K562 (cell line): ENCODE data around the gene RAPGEF5.

Experiments used
- EZH2 ChIP-seq: IDR thresholded peaks from 2 replicates; pipeline ENCODE4 v1.6.1; 2012; ENCODE audit warnings: low read depth, mild to moderate bottlenecking, inconsistent platforms, low read length, borderline replicate concordance
- FOXK1 ChIP-seq: sonication (generic); formaldehyde crosslinking; IDR thresholded peaks from 2 replicates; pipeline ENCODE4 v1.8.0; 2022; ENCODE audit warnings: missing genetic modification reagents, mild to moderate bottlenecking, borderline replicate concordance
- JUNB ChIP-seq: fragments of 450-650 bp; formaldehyde crosslinking; conservative IDR thresholded peaks from 2 replicates; pipeline ENCODE4 v1.4.0; 2020; ENCODE audit warnings: mild to moderate bottlenecking
- KAT7 ChIP-seq: sonication (generic); formaldehyde crosslinking; IDR thresholded peaks from 2 replicates; pipeline ENCODE4 v1.8.0; 2022; ENCODE audit warnings: missing genetic modification reagents, mild to moderate bottlenecking, borderline replicate concordance
- MAFF ChIP-seq: IDR thresholded peaks from 2 replicates; pipeline ENCODE4 v1.6.1; 2012; ENCODE audit warnings: low read length, improper control_type of control experiment
- MXI1 ChIP-seq: IDR thresholded peaks from 2 replicates; pipeline ENCODE4 v1.6.1; 2011; ENCODE audit warnings: low read depth, mild to moderate bottlenecking, improper control_type of control experiment, low read length
- POLR2A ChIP-seq: fragments of 450-650 bp; conservative IDR thresholded peaks from 2 replicates; pipeline ENCODE4 v1.6.1; 2016
- TF ChIP-seq, protein P1 (sequence below): sonication (generic); formaldehyde crosslinking; IDR thresholded peaks from 2 replicates; pipeline ENCODE4 v1.8.0; 2023; ENCODE audit warnings: missing genetic modification reagents, mild to moderate bottlenecking, borderline replicate concordance
- TF ChIP-seq, protein P2 (sequence below), 2 experiments: fragments of 450-650 bp in 1 of 2; IDR thresholded peaks; 2 replicates each; pipeline ENCODE4 v1.6.1; 2011 to 2017; ENCODE audit warnings: low read depth in 2 of 2, antibody characterized with exemption in 1 of 2, borderline replicate concordance in 1 of 2, low read length in 1 of 2, mild to moderate bottlenecking in 1 of 2, mixed read lengths in 1 of 2; ENCODE audit not compliant: control insufficient read depth in 1 of 2
- TF ChIP-seq, protein P3 (sequence below), 3 experiments: IDR thresholded peaks in 2 of 3; conservative IDR thresholded peaks in 1 of 3; 2 replicates each; pipeline ENCODE4 v1.5.1; 2011 to 2012; ENCODE audit warnings: low read length in 3 of 3, mild to moderate bottlenecking in 3 of 3, control low read depth in 2 of 3, improper control_type of control experiment in 1 of 3, inconsistent platforms in 1 of 3, low read depth in 1 of 3, mixed read lengths in 1 of 3, moderate library complexity in 1 of 3; ENCODE audit not compliant: insufficient read depth in 2 of 3
- TF ChIP-seq, protein P4 (sequence below): fragments of 450-650 bp; IDR thresholded peaks from 2 replicates; pipeline ENCODE4 v1.6.1; 2016; ENCODE audit warnings: low read depth

DNA sequence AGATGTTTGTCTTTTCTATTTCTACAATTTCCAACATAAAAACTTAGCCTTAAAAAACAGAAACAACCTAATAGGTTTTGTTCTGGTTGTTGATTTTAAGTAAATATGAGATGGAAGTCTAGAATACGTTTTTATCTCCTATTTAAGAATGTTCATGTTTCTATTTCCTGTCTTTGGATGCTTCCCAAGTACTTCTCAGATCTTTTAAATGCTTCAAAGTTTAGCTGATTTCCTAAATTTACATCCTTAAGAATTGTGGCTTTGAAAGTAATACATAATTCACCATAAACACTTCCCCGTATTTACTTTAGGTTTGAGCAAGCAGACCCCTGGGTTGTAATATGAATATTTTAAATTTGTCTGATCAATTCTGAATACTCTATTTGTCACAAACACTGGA, 70.5 kb downstream of the RAPGEF5 start:
- no peak for TF ChIP-seq FOXK1 (CRISPR knock-in tag)
- TF ChIP-seq MAFF, result no peak
- TF ChIP-seq POLR2A, result no peak
- TF ChIP-seq MXI1, result no peak
- no peak for TF ChIP-seq JUNB (CRISPR knock-in tag)
- TF ChIP-seq, protein P1, sequence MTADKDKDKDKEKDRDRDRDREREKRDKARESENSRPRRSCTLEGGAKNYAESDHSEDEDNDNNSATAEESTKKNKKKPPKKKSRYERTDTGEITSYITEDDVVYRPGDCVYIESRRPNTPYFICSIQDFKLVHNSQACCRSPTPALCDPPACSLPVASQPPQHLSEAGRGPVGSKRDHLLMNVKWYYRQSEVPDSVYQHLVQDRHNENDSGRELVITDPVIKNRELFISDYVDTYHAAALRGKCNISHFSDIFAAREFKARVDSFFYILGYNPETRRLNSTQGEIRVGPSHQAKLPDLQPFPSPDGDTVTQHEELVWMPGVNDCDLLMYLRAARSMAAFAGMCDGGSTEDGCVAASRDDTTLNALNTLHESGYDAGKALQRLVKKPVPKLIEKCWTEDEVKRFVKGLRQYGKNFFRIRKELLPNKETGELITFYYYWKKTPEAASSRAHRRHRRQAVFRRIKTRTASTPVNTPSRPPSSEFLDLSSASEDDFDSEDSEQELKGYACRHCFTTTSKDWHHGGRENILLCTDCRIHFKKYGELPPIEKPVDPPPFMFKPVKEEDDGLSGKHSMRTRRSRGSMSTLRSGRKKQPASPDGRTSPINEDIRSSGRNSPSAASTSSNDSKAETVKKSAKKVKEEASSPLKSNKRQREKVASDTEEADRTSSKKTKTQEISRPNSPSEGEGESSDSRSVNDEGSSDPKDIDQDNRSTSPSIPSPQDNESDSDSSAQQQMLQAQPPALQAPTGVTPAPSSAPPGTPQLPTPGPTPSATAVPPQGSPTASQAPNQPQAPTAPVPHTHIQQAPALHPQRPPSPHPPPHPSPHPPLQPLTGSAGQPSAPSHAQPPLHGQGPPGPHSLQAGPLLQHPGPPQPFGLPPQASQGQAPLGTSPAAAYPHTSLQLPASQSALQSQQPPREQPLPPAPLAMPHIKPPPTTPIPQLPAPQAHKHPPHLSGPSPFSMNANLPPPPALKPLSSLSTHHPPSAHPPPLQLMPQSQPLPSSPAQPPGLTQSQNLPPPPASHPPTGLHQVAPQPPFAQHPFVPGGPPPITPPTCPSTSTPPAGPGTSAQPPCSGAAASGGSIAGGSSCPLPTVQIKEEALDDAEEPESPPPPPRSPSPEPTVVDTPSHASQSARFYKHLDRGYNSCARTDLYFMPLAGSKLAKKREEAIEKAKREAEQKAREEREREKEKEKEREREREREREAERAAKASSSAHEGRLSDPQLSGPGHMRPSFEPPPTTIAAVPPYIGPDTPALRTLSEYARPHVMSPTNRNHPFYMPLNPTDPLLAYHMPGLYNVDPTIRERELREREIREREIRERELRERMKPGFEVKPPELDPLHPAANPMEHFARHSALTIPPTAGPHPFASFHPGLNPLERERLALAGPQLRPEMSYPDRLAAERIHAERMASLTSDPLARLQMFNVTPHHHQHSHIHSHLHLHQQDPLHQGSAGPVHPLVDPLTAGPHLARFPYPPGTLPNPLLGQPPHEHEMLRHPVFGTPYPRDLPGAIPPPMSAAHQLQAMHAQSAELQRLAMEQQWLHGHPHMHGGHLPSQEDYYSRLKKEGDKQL, result no peak
- TF ChIP-seq, protein P2, sequence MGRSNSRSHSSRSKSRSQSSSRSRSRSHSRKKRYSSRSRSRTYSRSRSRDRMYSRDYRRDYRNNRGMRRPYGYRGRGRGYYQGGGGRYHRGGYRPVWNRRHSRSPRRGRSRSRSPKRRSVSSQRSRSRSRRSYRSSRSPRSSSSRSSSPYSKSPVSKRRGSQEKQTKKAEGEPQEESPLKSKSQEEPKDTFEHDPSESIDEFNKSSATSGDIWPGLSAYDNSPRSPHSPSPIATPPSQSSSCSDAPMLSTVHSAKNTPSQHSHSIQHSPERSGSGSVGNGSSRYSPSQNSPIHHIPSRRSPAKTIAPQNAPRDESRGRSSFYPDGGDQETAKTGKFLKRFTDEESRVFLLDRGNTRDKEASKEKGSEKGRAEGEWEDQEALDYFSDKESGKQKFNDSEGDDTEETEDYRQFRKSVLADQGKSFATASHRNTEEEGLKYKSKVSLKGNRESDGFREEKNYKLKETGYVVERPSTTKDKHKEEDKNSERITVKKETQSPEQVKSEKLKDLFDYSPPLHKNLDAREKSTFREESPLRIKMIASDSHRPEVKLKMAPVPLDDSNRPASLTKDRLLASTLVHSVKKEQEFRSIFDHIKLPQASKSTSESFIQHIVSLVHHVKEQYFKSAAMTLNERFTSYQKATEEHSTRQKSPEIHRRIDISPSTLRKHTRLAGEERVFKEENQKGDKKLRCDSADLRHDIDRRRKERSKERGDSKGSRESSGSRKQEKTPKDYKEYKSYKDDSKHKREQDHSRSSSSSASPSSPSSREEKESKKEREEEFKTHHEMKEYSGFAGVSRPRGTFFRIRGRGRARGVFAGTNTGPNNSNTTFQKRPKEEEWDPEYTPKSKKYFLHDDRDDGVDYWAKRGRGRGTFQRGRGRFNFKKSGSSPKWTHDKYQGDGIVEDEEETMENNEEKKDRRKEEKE (IDR thresholded peaks at IDR 0.05; ENCODE audit: borderline replicate concordance in 1 of 2, control insufficient read depth in 1 of 2, low read depth in 2 of 2, low read length in 1 of 2), result no peak
- no peak for TF ChIP-seq EZH2
- TF ChIP-seq, protein P3, sequence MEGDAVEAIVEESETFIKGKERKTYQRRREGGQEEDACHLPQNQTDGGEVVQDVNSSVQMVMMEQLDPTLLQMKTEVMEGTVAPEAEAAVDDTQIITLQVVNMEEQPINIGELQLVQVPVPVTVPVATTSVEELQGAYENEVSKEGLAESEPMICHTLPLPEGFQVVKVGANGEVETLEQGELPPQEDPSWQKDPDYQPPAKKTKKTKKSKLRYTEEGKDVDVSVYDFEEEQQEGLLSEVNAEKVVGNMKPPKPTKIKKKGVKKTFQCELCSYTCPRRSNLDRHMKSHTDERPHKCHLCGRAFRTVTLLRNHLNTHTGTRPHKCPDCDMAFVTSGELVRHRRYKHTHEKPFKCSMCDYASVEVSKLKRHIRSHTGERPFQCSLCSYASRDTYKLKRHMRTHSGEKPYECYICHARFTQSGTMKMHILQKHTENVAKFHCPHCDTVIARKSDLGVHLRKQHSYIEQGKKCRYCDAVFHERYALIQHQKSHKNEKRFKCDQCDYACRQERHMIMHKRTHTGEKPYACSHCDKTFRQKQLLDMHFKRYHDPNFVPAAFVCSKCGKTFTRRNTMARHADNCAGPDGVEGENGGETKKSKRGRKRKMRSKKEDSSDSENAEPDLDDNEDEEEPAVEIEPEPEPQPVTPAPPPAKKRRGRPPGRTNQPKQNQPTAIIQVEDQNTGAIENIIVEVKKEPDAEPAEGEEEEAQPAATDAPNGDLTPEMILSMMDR (IDR thresholded peaks at IDR 0.05 in 2 of 3, conservative IDR thresholded peaks at IDR 0.05 in 1 of 3; ENCODE audit: insufficient read depth in 2 of 3, low read depth in 1 of 3, low read length in 3 of 3), result no peak
- TF ChIP-seq KAT7, result no peak
- TF ChIP-seq, protein P4, sequence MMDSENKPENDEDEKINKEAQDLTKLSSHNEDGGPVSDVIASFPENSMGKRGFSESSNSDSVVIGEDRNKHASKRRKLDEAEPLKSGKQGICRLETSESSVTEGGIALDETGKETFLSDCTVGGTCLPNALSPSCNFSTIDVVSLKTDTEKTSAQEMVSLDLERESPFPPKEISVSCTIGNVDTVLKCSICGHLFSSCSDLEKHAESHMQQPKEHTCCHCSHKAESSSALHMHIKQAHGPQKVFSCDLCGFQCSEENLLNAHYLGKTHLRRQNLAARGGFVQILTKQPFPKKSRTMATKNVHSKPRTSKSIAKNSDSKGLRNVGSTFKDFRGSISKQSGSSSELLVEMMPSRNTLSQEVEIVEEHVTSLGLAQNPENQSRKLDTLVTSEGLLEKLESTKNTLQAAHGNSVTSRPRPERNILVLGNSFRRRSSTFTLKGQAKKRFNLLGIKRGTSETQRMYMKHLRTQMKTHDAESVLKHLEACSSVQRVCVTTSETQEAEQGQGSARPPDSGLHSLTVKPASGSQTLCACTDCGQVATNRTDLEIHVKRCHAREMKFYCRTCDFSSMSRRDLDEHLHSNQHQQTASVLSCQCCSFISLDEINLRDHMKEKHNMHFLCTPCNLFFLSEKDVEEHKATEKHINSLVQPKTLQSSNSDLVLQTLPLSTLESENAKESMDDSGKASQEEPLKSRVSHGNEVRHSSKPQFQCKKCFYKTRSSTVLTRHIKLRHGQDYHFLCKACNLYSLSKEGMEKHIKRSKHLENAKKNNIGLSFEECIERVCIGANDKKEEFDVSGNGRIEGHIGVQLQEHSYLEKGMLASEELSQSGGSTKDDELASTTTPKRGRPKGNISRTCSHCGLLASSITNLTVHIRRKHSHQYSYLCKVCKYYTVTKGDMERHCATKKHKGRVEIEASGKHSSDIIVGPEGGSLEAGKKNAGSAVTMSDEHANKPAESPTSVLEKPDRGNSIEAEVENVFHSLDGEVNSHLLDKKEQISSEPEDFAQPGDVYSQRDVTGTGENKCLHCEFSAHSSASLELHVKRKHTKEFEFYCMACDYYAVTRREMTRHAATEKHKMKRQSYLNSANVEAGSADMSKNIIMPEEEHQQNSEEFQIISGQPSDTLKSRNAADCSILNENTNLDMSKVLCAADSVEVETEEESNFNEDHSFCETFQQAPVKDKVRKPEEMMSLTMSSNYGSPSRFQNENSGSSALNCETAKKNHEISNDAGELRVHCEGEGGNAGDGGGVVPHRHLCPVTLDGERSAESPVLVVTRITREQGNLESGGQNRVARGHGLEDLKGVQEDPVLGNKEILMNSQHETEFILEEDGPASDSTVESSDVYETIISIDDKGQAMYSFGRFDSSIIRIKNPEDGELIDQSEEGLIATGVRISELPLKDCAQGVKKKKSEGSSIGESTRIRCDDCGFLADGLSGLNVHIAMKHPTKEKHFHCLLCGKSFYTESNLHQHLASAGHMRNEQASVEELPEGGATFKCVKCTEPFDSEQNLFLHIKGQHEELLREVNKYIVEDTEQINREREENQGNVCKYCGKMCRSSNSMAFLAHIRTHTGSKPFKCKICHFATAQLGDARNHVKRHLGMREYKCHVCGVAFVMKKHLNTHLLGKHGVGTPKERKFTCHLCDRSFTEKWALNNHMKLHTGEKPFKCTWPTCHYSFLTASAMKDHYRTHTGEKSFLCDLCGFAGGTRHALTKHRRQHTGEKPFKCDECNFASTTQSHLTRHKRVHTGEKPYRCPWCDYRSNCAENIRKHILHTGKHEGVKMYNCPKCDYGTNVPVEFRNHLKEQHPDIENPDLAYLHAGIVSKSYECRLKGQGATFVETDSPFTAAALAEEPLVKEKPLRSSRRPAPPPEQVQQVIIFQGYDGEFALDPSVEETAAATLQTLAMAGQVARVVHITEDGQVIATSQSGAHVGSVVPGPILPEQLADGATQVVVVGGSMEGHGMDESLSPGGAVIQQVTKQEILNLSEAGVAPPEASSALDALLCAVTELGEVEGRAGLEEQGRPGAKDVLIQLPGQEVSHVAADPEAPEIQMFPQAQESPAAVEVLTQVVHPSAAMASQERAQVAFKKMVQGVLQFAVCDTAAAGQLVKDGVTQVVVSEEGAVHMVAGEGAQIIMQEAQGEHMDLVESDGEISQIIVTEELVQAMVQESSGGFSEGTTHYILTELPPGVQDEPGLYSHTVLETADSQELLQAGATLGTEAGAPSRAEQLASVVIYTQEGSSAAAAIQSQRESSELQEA, result no peak
